ENCODE results near the gene TIAL1. TPM values are rescaled to one million over a fixed set of nuclear protein-coding genes. Genes with fewer than 3 reads are reported as not detected.
"Not testable (repeated sequence)": the region's sequence is repeated elsewhere in the genome, so short reads cannot be mapped to it uniquely, and the experiment has no call there.

The TIAL1 gene
- total RNA-seq, 2 experiments from 2014 or later = 192 to 199 TPM

GRCh38 chr10:119556081-119556480, 40.7 kb downstream of the TIAL1 start:
- H3K4me1 Mint-ChIP-seq; H3K4me3 Mint-ChIP-seq; H3K27me3 Mint-ChIP-seq; DNase-seq; H3K36me3 Mint-ChIP-seq; H3K27ac Mint-ChIP-seq; ATAC-seq (ENCODE audit: low read depth); H3K9me3 Mint-ChIP-seq; POLR2A ChIA-PET: not testable (repeated sequence)

DNA sequence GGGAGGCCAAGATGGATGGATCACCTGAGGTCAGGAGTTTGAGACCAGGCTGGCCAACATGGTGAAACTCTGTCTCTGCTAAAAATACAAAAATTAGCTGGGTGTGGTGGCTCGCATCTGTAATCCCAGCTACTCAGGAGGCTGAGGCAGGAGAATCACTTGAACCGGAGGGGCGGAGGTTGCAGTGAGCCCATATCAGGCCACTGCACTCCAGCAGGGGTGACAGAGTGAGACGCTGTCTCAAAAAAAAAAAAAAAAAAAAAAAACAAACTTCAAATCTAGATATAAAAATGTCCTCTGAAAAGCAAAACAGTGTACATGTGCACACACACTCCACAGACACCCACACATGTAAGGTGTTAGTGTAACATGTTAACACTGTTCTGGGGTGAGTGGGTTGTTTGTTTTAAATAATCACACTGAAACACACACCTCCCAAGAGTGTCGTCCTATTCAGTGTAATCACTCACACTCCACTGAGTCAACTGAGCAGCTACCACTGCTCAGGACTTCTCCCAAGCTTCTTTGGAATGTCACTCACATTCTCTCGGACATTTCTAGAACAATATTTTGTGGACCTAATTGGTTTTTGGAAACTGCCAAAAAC, 41.5 kb downstream of the TIAL1 start:
- Mint-ChIP-seq H3K4me3 (no peak overlapping the region), H3K27ac (no peak overlapping the region), H3K36me3 (no peaks in the 10 kb centered on the region), H3K9me3 (no peaks in the 10 kb centered on the region), H3K4me1 (no peaks in the 10 kb centered on the region), H3K27me3 (peaks cover 10% of the 10 kb centered on the region)
- ATAC-seq (ENCODE audit: low read depth) = no peak
- no peak for DNase-seq
- POLR2A ChIA-PET = no interaction called here

DNA sequence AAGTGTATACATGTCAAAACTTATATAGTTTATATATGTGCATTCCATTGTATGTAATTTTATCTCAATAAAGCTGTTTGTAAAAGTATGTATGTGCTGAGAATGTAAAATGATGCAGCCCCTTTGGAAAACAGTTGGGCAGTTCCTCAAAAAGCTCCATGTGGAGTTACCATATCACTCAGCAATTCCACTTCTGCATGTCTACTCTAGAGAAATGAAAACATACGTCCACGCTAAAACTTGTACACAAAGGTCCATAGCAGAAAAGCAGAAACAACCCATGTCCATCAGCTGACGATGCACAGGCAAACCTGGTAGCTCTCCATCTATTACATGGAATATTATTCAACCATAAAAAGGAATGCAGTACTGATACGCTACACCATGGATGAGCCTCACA, 45.9 kb downstream of the TIAL1 start:
- POLR2A ChIA-PET = no interaction called here
- Mint-ChIP-seq H3K36me3 (no peaks in the 10 kb centered on the region), H3K4me1 (no peaks in the 10 kb centered on the region), H3K4me3 (no peak overlapping the region), H3K27ac (no peak overlapping the region), H3K9me3 (no peaks in the 10 kb centered on the region), H3K27me3 (peaks cover 32% of the 10 kb centered on the region)
- DNase-seq (no peak), ATAC-seq (ENCODE audit: low read depth) (no peak)

- Mint-ChIP-seq H3K36me3 (no peaks in the 10 kb centered on the region), H3K27me3 (peaks cover 35% of the 10 kb centered on the region), H3K4me1 (peaks cover 3% of the 10 kb centered on the region), H3K9me3 (no peaks in the 10 kb centered on the region), H3K4me3 (no peak overlapping the region), H3K27ac (no peak overlapping the region)
- ATAC-seq (ENCODE audit: low read depth) (no peak), DNase-seq (no peak)
- POLR2A ChIA-PET = no interaction called here
Measured at GRCh38 chr10:119549247-119549999, 47.3 kb downstream of the TIAL1 start.

- Mint-ChIP-seq H3K27me3 (peaks cover 28% of the 10 kb centered on the region), H3K4me1 (peaks cover 11% of the 10 kb centered on the region), H3K4me3 (no peak overlapping the region), H3K27ac (no peak overlapping the region), H3K9me3 (no peaks in the 10 kb centered on the region), H3K36me3 (no peaks in the 10 kb centered on the region)
- POLR2A ChIA-PET = interaction anchor here (0.7 kb wide), 1 partner anchor 136 kb away, joined by 4 read pairs; no protein-coding TSS in a partner anchor
- no peak for ATAC-seq (ENCODE audit: low read depth)
- no peak for DNase-seq
Measured at GRCh38 chr10:119546009-119546408, 50.8 kb downstream of the TIAL1 start.

DNA sequence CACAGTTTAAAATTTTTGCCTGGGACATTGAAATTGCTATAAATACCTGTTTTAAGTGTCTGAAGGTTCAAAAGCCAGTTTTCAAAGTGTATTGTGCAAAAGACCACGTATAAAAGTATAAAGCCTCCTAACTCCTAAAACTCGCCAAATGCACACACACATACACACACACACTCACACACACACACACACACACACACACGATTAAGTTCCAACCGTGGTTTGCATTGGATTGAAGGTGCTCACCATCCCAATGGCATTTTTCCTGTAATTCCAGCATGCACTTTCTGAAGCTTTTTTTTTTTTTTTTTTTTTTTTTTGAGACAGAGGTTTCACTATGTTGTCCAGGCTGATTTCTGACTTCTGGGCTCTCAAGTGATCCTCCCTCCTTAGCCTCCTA, 51.5 kb downstream of the TIAL1 start:
- no peaks in the 10 kb centered on the region for H3K9me3 Mint-ChIP-seq
- no peak for DNase-seq
- POLR2A ChIA-PET = interaction anchor here (0.6 to 0.8 kb wide), 3 partner anchors 105 to 199 kb away, joined by 3 to 4 read pairs (median 3); partner anchors contain the start of gene BAG3

DNA sequence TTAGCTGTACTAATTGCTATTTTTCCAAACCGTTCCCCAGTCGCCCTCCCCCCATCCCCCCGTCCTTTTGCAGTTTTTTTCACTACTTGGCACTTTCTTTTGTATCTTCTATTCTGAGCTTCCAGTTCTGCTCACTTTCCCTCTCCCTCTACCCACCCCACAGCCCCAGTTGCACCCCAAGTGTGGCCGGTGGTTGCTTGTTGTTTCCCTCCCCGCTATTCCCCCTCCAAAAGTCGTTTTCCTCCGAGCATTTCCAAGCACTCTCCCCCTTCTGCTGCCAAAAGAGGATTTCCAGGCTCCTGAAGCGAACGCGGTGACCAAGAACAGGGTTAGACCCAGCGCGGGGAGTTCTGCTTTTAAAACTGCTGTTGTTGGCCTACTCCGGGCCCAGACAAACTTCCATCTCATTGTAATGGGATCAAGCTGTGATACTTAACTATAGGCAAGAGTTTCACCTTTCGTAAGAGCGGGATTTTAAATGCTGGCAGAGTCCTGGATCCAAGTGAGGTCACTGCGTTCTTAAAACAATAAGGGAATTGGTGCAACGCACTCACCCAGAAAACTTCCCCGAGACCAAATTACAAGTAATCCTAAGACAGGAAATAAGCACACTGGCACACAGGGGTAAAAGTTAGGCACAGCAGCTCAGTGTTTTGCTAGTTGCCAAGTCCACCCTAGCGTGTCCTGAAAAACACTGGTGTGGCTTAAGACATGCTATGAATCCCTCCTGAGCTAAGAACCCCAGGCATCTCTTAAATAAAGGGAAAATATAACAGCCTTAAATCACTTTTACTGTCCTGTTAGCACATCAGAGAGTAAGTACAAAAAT, 52.7 kb downstream of the TIAL1 start:
- no peak for DNase-seq
- Mint-ChIP-seq H3K36me3 (peaks cover 1% of the 10 kb centered on the region), H3K9me3 (no peaks in the 10 kb centered on the region), H3K4me3 (peak overlapping the region; percentile 87), H3K4me1 (peaks cover 22% of the 10 kb centered on the region), H3K27ac (peak overlapping the region; percentile 91), H3K27me3 (peaks cover 22% of the 10 kb centered on the region)
- no peak for ATAC-seq (ENCODE audit: low read depth)
- POLR2A ChIA-PET = interaction anchor here (0.7 to 8.2 kb wide), 13 partner anchors 26 to 346 kb away, joined by 3 to 95 read pairs (median 4); partner anchors contain the start of genes BAG3 and INPP5F

More for the DNA sequence above, 51.5 kb downstream of the TIAL1 start:
- Mint-ChIP-seq H3K27ac (no peak overlapping the region), H3K36me3 (no peaks in the 10 kb centered on the region), H3K27me3 (peaks cover 25% of the 10 kb centered on the region), H3K4me3 (no peak overlapping the region), H3K4me1 (peaks cover 13% of the 10 kb centered on the region)
- no peak for ATAC-seq (ENCODE audit: low read depth)

DNA sequence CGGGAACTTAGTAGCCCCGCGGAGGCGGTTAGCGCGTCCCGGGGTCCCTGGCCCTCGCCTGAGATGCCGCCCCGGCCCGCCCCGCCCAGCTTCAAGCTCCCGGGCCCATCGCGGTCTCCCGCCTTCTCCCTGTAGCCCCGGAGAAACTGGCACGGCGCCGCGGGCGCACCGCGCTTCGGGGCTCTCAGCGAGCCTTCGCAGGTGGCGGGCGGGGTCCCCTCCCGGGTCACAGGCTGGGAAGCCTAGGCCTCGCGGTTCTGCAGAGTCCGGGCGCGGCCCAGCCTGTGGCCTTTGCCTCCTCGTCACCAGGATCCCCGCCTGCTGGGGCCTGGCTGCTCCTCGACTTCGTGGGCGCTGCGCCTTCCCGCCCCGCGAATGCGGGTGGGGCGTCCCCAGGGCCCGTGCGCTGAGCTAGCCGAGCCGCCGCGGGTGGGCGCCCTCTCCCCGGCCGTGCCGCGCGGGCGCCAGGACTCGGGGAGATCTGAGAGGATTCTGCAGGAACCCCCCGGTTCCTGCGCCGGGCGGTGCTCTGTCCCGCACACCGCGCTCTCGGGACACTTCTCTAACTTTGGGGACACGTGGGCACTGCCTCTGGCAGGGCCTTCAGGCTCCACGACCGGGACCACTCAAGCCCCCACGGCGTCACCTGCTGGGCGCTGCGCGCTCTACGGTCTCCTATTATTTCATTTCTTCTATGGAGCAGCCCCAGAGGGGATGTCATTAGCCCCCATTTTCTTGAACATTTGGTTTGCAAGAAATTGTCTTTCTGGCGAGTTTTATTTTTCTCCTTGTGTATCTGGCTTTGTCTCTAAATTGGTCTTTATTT, 53.6 kb downstream of the TIAL1 start:
- Mint-ChIP-seq H3K9me3 (no peaks in the 10 kb centered on the region), H3K4me3 (peak overlapping the region; percentile 87), H3K36me3 (peaks cover 3% of the 10 kb centered on the region), H3K27me3 (peaks cover 14% of the 10 kb centered on the region), H3K4me1 (peaks cover 29% of the 10 kb centered on the region), H3K27ac (peak overlapping the region; percentile 91)
- peak; percentile 25 for ATAC-seq (ENCODE audit: low read depth)
- POLR2A ChIA-PET = interaction anchor here (0.6 to 8.2 kb wide), 29 partner anchors 9 to 439 kb away, joined by 3 to 95 read pairs (median 4); partner anchors contain the start of genes BAG3, DENND10, GRK5 and INPP5F
- peak; percentile 81 for DNase-seq

DNA sequence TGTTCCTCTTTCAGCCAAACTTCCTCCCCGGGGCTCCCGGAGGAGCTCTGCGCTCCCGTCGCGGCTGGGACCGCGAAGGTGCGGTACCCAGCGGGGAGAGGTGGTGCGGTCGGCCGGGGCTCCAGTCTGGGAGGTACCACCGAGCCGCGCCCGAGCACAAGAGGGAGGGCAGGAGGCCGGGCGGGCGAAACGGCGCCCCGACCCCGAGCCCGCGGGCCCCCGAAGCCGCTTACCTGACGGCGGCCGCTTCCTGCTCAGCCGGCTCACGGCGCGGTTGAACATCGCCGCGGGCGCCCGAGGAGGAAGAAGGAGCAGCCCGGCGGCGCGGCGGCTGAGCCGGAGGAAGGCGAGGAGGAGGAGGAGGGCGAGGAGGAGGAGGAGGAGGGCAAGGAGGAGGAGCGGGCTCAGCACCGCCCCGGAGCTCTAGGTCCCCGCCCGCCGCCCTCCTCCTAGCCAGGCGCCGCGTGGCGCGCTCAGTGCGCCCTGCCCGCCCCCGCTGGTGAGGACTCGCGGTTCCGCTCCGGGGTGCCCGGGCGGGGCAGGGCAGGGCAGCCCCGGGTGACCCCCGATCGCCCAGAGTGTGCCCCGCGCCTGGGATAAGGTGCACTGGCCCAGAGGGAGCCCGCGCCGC, 54.3 kb downstream of the TIAL1 start, which contains the start of gene RGS10:
RGS10 (minus strand) TSS at position 363 of the 631 bp plus-strand sequence; CDS start at position 282, 81 bp downstream.
- Mint-ChIP-seq H3K27ac (peak within 1 kb of the TSS; percentile 98), H3K4me1 (peaks cover 37% of the 10 kb centered on the region), H3K27me3 (peaks cover 9% of the 10 kb centered on the region), H3K4me3 (peak within 1 kb of the TSS; percentile 89), H3K9me3 (no peaks in the 10 kb centered on the region), H3K36me3 (peaks cover 3% of the 10 kb centered on the region)
- peak; percentile 76 for ATAC-seq (ENCODE audit: low read depth)
- POLR2A ChIA-PET = interaction anchor here (0.6 to 8.2 kb wide), 33 partner anchors 9 to 438 kb away, joined by 3 to 95 read pairs (median 4); partner anchors contain the start of genes BAG3, DENND10, GRK5 and INPP5F
- DNase-seq = peak; percentile 89

GRCh38 chr10:119541459-119542356, 55.1 kb downstream of the TIAL1 start:
- H3K27me3 Mint-ChIP-seq = peaks cover 8% of the 10 kb centered on the region
- peak; percentile 78 for DNase-seq
- peak overlapping the region; percentile 98 for H3K27ac Mint-ChIP-seq
- peaks cover 43% of the 10 kb centered on the region for H3K4me1 Mint-ChIP-seq
- POLR2A ChIA-PET = interaction anchor here (0.6 to 8.2 kb wide), 30 partner anchors 8 to 497 kb away, joined by 3 to 95 read pairs (median 4); partner anchors contain the start of genes BAG3, DENND10, GRK5 and INPP5F
- peak overlapping the region; percentile 89 for H3K4me3 Mint-ChIP-seq
- H3K36me3 Mint-ChIP-seq = peaks cover 5% of the 10 kb centered on the region
- no peaks in the 10 kb centered on the region for H3K9me3 Mint-ChIP-seq
- ATAC-seq (ENCODE audit: low read depth) = peak; percentile 11

DNA sequence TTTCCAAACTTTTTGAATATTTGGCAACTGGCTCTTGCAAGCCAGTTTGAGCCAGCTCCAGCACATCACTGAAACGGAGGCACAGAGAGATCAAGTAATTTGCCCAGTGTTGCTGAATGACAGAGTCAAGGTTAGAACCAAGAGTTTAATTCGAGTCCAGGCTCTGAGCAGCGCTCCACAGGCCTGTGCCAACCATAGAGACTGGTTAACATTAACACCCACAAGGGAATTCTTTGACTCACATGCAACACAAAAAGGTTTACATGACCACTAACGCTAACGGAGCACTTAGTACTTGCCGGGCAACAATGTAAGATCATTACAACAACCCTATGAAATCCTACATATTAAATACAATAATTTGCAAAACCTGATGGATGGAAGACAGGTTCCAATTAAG, 55.7 kb downstream of the TIAL1 start:
- Mint-ChIP-seq H3K36me3 (peaks cover 5% of the 10 kb centered on the region), H3K27ac (peak overlapping the region; percentile 98), H3K9me3 (no peaks in the 10 kb centered on the region), H3K27me3 (peaks cover 4% of the 10 kb centered on the region), H3K4me3 (peak overlapping the region; percentile 89), H3K4me1 (peaks cover 49% of the 10 kb centered on the region)
- POLR2A ChIA-PET = interaction anchor here (0.6 to 8.2 kb wide), 7 partner anchors 11 to 497 kb away, joined by 3 to 95 read pairs (median 9); partner anchors contain the start of gene GRK5
- ATAC-seq (ENCODE audit: low read depth) = no peak
- DNase-seq = no peak
